Upper lobe of left lung (tissue), 4 donors: ENCODE results near the gene RPL7L1.

Source experiments
- POLR2A ChIP-seq, 4 donors: fragments of 450-650 bp; IDR thresholded peaks; one replicate each; pipeline ENCODE4 v1.5.1; 2016 to 2017; ENCODE audit warnings: antibody characterized with exemption in 4 of 4, mild to moderate bottlenecking in 2 of 4
- POLR2AphosphoS5 ChIP-seq, 2 donors: sonication (generic); formaldehyde crosslinking; IDR thresholded peaks; one replicate each; pipeline ENCODE4 v1.5.1; 2017; ENCODE audit warnings: antibody characterized with exemption in 2 of 2
- TF ChIP-seq, protein P1 (sequence below), 6 experiments: fragments of 450-650 bp in 4 of 6; fragments of 200-600 bp in 2 of 6; sonication (generic) in 2 of 6; IDR thresholded peaks; one replicate each; pipeline ENCODE4 v1.5.1; 2016 to 2019; ENCODE audit warnings: antibody characterized with exemption in 6 of 6

DNA sequence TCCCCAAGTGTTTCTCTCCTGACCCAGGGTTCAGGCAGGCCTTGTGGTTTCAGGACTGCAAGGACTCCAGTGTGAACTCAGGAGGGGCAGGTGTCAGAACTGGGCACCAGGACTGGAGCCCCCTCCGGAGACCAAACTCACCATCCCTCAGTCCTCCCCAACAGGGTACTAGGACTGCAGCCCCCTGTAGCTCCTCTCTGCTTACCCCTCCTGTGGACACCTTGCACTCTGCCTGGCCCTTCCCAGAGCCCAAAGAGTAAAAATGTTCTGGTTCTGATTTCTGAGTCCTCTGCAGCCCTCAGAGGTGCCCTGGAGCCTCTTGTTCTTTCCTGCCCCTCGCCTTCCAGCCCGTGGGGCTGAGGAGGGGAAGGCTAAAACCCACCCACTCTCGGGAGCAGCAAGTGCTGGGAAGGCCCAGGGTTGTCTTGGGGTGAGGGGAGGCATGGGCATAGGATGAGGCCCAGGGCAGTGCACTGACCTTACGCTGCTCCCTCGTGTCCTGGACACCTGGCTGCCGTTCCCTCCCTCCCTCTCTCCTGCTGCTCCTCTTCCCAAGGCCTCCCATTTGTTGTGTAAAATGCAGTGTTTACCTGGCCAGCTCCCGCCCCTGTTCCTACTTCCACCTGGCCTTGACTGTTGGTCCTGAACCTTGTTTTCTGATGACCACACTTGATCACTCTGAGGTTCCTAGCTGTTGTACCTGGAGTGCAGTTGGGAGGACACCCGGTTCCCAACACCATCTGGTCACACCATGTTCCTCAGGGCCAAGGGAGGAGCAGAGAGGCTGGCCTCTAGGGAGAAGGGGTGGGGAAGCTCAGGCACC lies 59.8 kb downstream of the RPL7L1 start:
- TF ChIP-seq, protein P1, sequence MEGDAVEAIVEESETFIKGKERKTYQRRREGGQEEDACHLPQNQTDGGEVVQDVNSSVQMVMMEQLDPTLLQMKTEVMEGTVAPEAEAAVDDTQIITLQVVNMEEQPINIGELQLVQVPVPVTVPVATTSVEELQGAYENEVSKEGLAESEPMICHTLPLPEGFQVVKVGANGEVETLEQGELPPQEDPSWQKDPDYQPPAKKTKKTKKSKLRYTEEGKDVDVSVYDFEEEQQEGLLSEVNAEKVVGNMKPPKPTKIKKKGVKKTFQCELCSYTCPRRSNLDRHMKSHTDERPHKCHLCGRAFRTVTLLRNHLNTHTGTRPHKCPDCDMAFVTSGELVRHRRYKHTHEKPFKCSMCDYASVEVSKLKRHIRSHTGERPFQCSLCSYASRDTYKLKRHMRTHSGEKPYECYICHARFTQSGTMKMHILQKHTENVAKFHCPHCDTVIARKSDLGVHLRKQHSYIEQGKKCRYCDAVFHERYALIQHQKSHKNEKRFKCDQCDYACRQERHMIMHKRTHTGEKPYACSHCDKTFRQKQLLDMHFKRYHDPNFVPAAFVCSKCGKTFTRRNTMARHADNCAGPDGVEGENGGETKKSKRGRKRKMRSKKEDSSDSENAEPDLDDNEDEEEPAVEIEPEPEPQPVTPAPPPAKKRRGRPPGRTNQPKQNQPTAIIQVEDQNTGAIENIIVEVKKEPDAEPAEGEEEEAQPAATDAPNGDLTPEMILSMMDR (IDR thresholded peaks at IDR 0.05) = no peak
- no peak for TF ChIP-seq POLR2A (IDR thresholded peaks at IDR 0.05)
- no peak for TF ChIP-seq POLR2AphosphoS5 (IDR thresholded peaks at IDR 0.05)
